GM12872 (cell line): ENCODE measurements around the gene ASXL3.

Source experiments
- CTCF ChIP-seq: IDR thresholded peaks from 3 replicates; pipeline ENCODE4 v1.5.1; 2011; ENCODE audit warnings: low read depth, mild to moderate bottlenecking, low read length, moderate library complexity; ENCODE audit not compliant: insufficient read depth

ASXL3 gene

GRCh38 chr18:33557706-33558105 is 20.3 kb upstream of the ASXL3 start:
- no peak for TF ChIP-seq CTCF

- no peak for TF ChIP-seq CTCF
These were observed 19.5 kb upstream of the ASXL3 start for GRCh38 chr18:33558529-33558928.

- TF ChIP-seq CTCF = no peak
These were observed 17.2 kb upstream of the ASXL3 start for GRCh38 chr18:33560686-33561370.

- no peak for TF ChIP-seq CTCF
These were observed 15.3 kb upstream of the ASXL3 start for GRCh38 chr18:33562741-33563140.

- no peak for TF ChIP-seq CTCF
These were observed 10.3 kb upstream of the ASXL3 start for GRCh38 chr18:33567705-33568104.

- TF ChIP-seq CTCF = no peak
These were observed 5.8 kb upstream of the ASXL3 start for GRCh38 chr18:33571998-33572787.

GRCh38 chr18:33573193-33573592 is 4.8 kb upstream of the ASXL3 start:
- TF ChIP-seq CTCF = no peak
